Measurements from ENCODE around the gene PARP12. TPM values are rescaled to one million over a fixed set of nuclear protein-coding genes. Genes with fewer than 3 reads are reported as not detected.

Gene PARP12
- total and polyA plus RNA-seq, 2 of the 8 experiments (the other 6 are each of a cell fraction or from before 2014, with no cell fraction given): 9.0 to 21.5 TPM

- TF ChIP-seq, protein P1, sequence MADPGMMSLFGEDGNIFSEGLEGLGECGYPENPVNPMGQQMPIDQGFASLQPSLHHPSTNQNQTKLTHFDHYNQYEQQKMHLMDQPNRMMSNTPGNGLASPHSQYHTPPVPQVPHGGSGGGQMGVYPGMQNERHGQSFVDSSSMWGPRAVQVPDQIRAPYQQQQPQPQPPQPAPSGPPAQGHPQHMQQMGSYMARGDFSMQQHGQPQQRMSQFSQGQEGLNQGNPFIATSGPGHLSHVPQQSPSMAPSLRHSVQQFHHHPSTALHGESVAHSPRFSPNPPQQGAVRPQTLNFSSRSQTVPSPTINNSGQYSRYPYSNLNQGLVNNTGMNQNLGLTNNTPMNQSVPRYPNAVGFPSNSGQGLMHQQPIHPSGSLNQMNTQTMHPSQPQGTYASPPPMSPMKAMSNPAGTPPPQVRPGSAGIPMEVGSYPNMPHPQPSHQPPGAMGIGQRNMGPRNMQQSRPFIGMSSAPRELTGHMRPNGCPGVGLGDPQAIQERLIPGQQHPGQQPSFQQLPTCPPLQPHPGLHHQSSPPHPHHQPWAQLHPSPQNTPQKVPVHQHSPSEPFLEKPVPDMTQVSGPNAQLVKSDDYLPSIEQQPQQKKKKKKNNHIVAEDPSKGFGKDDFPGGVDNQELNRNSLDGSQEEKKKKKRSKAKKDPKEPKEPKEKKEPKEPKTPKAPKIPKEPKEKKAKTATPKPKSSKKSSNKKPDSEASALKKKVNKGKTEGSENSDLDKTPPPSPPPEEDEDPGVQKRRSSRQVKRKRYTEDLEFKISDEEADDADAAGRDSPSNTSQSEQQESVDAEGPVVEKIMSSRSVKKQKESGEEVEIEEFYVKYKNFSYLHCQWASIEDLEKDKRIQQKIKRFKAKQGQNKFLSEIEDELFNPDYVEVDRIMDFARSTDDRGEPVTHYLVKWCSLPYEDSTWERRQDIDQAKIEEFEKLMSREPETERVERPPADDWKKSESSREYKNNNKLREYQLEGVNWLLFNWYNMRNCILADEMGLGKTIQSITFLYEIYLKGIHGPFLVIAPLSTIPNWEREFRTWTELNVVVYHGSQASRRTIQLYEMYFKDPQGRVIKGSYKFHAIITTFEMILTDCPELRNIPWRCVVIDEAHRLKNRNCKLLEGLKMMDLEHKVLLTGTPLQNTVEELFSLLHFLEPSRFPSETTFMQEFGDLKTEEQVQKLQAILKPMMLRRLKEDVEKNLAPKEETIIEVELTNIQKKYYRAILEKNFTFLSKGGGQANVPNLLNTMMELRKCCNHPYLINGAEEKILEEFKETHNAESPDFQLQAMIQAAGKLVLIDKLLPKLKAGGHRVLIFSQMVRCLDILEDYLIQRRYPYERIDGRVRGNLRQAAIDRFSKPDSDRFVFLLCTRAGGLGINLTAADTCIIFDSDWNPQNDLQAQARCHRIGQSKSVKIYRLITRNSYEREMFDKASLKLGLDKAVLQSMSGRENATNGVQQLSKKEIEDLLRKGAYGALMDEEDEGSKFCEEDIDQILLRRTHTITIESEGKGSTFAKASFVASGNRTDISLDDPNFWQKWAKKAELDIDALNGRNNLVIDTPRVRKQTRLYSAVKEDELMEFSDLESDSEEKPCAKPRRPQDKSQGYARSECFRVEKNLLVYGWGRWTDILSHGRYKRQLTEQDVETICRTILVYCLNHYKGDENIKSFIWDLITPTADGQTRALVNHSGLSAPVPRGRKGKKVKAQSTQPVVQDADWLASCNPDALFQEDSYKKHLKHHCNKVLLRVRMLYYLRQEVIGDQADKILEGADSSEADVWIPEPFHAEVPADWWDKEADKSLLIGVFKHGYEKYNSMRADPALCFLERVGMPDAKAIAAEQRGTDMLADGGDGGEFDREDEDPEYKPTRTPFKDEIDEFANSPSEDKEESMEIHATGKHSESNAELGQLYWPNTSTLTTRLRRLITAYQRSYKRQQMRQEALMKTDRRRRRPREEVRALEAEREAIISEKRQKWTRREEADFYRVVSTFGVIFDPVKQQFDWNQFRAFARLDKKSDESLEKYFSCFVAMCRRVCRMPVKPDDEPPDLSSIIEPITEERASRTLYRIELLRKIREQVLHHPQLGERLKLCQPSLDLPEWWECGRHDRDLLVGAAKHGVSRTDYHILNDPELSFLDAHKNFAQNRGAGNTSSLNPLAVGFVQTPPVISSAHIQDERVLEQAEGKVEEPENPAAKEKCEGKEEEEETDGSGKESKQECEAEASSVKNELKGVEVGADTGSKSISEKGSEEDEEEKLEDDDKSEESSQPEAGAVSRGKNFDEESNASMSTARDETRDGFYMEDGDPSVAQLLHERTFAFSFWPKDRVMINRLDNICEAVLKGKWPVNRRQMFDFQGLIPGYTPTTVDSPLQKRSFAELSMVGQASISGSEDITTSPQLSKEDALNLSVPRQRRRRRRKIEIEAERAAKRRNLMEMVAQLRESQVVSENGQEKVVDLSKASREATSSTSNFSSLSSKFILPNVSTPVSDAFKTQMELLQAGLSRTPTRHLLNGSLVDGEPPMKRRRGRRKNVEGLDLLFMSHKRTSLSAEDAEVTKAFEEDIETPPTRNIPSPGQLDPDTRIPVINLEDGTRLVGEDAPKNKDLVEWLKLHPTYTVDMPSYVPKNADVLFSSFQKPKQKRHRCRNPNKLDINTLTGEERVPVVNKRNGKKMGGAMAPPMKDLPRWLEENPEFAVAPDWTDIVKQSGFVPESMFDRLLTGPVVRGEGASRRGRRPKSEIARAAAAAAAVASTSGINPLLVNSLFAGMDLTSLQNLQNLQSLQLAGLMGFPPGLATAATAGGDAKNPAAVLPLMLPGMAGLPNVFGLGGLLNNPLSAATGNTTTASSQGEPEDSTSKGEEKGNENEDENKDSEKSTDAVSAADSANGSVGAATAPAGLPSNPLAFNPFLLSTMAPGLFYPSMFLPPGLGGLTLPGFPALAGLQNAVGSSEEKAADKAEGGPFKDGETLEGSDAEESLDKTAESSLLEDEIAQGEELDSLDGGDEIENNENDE (IDR thresholded peaks at IDR 0.05; ENCODE audit: insufficient replicate concordance, low read length): no peak
- TF ChIP-seq RBBP5 (IDR thresholded peaks at IDR 0.05; ENCODE audit: borderline replicate concordance, low read depth, low read length) (no peak), POU5F1 (IDR thresholded peaks at IDR 0.05; ENCODE audit: low read depth, low read length) (no peak), CEBPB (IDR thresholded peaks at IDR 0.05; ENCODE audit: low read depth, low read length) (no peak), JUN (IDR thresholded peaks at IDR 0.05; ENCODE audit: low read depth, low read length) (no peak), CTBP2 (IDR thresholded peaks at IDR 0.05; ENCODE audit: borderline replicate concordance, insufficient read depth, insufficient read length, low read length) (no peak), SRF (IDR thresholded peaks at IDR 0.05; ENCODE audit: low read depth, low read length) (no peak), TCF12 (IDR thresholded peaks at IDR 0.05; ENCODE audit: low read depth, low read length) (no peak)
- TF ChIP-seq, protein P2, sequence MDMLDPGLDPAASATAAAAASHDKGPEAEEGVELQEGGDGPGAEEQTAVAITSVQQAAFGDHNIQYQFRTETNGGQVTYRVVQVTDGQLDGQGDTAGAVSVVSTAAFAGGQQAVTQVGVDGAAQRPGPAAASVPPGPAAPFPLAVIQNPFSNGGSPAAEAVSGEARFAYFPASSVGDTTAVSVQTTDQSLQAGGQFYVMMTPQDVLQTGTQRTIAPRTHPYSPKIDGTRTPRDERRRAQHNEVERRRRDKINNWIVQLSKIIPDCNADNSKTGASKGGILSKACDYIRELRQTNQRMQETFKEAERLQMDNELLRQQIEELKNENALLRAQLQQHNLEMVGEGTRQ (IDR thresholded peaks at IDR 0.05; ENCODE audit: low read length): no peak
Observed at GRCh38 chr7:140060243-140060630, 2.5 kb downstream of the PARP12 start (continued).

Measured in H1 (cell line).